GM18526 (cell line): ENCODE data around the gene ZBTB46.

ENCODE experiments used
- POLR2A ChIP-seq: IDR thresholded peaks from 3 replicates; pipeline ENCODE4 v1.6.1; 2011; ENCODE audit not compliant: insufficient read length; ENCODE audit errors: extremely low read depth

The ZBTB46 gene

DNA sequence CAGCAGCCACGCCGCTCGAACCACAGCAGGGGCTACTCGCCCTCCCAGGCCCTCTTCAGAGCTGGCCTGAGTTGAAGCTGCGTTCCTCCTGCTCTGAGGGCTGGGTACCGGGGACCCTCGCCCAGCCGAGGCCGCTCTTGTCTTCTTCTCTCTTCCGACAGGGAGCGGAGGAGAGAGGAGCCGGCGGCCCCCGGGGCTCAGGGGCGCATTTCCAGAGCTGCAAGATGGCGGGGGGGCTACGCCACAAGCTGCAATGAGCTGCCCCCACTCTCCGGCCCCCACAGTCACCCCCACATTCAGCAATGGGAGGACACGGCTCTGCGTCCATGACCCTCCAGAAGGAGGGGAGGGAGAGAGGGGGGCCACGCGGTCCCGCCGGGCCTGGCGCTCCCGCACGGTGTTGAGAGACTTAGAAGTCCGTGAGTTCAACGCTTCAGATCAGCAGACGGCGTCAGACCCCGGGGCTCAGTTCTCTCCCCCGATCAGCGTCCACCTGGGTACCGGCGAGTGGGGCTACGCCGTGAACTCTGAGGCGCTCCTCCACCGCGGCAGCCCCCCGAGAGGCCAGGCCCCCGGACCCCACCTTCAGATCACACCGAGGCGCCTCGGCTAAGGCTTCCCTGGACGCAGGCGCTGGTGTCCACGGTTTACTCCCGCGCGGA, 59.9 kb downstream of the ZBTB46 start:
- no peak for TF ChIP-seq POLR2A

DNA sequence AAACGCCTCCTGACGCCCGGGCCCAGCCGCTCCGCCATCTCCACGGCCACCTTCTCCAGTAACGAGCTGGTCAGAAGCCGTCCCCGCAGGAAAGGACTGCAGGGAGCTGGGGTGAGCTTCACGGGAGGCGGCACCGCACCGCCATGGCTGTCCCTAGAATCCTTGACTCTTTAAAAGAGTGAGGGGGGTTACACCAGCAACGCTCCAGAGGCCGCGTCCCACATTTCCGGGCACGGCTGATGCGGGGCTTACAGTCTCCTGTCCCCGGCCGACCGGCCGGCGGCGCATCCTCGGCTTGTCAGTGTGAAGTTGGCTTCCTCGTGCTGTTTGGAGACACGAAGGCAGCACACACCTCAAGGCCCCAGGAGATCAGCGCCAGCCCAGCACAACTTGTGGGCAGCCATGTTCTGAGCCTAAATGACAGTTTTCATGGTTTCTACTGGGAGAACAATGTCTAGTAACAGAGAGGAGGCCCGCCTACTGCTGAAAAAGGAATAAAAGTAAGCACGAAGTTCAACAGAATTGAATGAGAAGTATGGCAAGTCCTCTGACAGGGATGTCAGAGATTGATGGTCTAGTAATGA, 61.1 kb downstream of the ZBTB46 start:
- no peak for TF ChIP-seq POLR2A

DNA sequence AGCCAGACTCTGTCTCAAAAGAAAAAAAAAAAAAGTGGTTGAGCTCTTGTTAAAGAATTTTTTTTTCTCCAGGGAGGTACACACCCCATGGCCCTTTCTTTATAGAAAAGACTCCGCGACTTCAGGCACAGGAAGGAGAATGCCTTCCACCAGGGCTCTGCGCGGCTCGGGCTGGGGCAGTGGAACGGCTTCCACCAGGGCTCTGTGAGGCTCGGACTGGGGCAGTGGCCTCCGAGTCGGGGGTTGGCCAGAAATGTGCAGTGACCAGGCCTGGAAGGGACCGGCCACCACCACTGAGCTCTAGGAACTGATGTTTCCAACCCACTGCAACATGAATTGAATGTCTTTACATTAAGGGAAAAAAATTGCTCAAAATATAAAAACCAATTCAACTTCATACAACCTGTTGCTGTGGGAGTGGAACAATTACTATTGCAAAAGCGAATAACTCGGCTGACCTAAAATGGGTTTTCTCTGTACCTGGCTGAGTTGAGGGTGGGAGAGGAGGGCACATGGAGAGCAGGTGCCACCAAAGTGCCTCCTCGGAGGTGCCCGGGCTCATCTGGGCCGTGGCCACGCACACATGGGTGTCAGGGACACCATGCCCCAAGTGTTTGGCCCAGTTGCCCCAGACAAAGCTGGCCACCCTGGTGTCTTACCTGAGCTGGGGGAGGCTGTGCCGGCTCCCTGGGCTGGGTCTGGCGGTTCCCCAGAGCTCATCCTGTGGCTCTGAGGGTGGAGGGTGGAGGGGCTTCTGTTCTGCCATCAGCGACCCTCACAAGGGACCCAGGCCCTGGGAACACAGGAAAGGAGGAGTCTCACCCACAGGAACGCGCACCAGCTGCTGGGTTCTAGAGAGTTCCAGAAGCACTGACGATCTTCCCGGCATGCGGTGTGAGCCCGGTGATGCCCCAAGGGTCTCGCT, 62.2 kb downstream of the ZBTB46 start:
- TF ChIP-seq POLR2A, result no peak

DNA sequence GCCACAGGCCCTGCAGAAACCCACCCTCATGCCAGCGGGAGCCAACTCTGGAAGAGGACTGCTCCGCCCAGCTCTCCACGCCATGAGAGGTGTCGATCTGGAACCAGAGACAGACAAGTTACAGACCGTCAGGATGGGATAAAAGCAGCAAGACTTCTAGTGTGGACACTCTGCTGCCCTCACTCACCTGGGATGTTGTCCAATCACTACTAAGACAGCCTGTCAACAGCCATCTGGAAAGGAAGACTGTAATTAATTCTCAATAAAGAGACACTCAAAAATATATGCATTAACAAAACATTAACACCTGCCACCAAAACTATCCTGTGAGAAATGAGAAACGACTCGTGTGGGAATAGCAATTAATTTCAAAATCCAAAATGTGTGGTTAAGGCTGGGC, 63.2 kb downstream of the ZBTB46 start:
- TF ChIP-seq POLR2A, result no peak

GRCh38 chr20:63767456-63767855, 63.6 kb downstream of the ZBTB46 start:
- TF ChIP-seq POLR2A, result no peak

DNA sequence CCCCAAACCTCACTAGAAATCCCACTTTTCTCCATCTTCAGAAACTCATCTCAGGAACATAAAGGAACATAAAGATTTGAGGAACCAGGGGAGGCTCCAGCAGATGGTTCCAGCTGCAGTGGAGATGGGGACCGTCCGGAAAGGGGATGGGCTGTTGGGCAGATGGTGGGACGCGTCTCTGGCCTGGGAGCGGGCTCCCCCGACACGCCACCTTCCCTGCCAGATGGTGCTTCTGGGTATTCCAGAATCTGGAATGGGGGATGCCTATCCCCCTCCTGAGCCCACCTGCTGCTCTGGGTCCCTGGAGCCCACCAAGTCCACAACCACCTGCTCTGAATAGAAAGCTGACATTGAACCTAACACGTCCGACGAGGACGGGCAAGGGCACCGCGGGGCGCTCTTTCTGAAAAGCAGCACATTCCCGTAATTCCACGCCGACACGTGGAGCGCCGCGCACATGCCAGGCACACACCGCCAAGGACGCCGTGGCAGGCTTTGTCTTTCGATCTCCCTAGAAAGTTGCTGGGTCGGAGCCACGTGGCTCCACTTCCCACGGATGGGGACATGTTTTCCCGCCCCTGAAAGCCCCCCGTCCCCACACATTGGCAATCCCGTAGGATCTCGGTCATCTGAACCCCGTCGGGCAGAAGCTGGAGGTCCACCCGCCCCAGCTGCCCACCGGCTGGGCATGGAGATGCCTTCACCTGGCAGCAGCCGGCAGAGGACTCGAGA, 64.2 kb downstream of the ZBTB46 start:
- no peak for TF ChIP-seq POLR2A

DNA sequence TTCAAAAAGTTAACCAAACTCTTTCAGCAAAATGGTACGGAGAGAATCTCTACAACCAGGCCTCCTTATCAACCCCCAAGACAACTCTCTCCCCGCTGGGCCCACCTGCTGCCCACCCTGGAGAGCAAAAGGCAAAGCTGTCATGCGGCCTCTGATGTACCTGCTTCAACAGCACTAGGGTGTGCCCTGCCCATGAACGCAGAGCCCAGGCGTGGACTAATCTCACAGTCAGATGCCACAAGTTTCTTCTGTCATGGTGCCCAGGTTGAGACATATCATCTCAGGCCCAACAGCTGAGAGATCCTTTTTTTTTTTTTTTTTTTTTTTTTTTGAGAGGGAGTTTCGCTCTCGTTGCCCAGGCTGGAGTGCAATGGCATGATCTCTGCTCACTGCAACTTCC, 65.2 kb downstream of the ZBTB46 start:
- TF ChIP-seq POLR2A, result no peak

GRCh38 chr20:63765082-63765873, 65.8 kb downstream of the ZBTB46 start:
- TF ChIP-seq POLR2A, result no peak

- TF ChIP-seq POLR2A, result no peak
These were observed 71.6 kb downstream of the ZBTB46 start for GRCh38 chr20:63759377-63759901.

DNA sequence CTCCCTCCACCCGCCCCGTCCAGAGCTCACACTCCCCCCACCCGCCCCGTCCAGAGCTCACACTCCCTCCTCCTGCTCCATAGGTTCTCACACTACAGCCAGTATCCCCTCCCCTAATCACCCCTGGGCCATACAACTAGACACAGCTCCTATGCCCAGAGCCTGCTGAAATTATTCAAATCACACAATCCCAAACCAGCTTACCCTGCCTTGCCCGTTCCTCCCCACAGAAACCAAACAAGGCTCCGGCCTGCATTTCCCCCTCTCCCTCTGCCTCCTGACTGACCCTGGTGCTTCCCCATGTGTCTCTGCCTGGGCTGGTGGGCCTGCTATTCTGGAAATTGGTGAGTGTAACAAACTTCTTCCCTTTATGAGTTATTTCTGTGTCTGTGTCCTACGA, 72.9 kb downstream of the ZBTB46 start:
- TF ChIP-seq POLR2A, result no peak

- TF ChIP-seq POLR2A, result no peak
These were observed 74.4 kb downstream of the ZBTB46 start for GRCh38 chr20:63756648-63756991.

- TF ChIP-seq POLR2A, result no peak
These were observed 75.0 kb downstream of the ZBTB46 start for GRCh38 chr20:63755933-63756647.

- TF ChIP-seq POLR2A, result no peak
These were observed 77.1 kb downstream of the ZBTB46 start for GRCh38 chr20:63754008-63754407.

DNA sequence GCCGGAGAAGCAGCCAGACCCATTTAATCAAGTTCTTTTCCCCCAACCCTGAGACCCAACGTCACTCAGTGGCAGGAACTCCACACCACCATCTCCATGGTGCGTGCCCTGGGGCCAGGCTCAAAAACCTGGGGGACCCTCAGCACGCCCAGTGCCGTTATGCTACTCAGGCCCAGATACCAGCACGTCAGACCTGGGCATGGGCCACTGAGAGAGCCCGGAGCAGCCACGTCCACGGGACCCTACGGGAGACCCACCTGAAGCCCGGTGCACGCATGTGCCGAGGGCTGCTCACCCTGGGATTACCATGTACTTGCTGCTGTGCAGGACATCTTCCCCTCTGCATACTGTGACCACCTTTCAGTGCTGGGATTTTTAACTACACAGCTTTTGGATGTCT, 77.7 kb downstream of the ZBTB46 start:
- no peak for TF ChIP-seq POLR2A
